ENCODE results near the gene PDCD1LG2.

Gene PDCD1LG2

GRCh38 chr9:5531101-5531882 is 21.0 kb downstream of the PDCD1LG2 start:
- no peak for DNase-seq (ENCODE audit: low read depth)

DNA sequence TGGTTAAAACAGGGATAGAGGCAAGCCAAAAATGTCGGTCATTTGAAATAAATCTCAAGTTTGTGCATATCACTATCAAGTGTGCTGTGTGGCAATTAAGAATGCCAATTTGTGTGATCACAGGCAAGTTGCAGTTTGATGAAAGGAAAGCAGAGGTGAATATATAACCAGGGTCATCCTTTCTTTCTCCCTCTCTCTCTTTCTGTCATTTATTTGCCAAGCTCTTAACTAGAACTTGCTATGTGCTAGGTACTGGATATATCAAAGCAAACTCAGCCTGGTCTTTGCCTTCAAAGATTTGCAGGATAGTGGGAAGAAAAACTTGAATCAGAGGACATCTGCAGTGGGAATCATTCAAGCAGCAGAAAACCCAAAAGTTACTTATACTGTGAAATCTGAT is 22.0 kb downstream of the PDCD1LG2 start:
- DNase-seq (ENCODE audit: low read depth): no peak

- no peak for DNase-seq (ENCODE audit: low read depth)
Measured at GRCh38 chr9:5532790-5533189, 22.5 kb downstream of the PDCD1LG2 start.

DNA sequence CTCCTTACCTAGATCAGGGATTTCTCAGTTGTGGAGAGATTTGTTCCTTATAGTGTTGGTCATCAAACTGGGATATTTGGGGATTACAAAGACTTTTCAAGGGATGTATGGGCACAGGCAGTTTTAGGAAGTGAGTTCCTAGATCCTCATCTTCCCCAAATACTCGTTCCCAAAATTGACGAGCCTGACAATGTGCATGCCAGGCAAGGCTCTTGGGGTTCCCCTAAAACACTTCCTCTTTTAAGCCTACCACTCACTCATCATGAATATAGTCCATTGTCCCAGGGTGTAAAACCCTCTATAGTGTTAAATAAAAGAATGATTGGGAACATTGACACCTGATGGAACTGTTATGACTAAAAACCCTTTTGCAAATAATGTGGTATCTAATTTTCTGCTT is 26.4 kb downstream of the PDCD1LG2 start:
- no peak for DNase-seq (ENCODE audit: low read depth)

DNA sequence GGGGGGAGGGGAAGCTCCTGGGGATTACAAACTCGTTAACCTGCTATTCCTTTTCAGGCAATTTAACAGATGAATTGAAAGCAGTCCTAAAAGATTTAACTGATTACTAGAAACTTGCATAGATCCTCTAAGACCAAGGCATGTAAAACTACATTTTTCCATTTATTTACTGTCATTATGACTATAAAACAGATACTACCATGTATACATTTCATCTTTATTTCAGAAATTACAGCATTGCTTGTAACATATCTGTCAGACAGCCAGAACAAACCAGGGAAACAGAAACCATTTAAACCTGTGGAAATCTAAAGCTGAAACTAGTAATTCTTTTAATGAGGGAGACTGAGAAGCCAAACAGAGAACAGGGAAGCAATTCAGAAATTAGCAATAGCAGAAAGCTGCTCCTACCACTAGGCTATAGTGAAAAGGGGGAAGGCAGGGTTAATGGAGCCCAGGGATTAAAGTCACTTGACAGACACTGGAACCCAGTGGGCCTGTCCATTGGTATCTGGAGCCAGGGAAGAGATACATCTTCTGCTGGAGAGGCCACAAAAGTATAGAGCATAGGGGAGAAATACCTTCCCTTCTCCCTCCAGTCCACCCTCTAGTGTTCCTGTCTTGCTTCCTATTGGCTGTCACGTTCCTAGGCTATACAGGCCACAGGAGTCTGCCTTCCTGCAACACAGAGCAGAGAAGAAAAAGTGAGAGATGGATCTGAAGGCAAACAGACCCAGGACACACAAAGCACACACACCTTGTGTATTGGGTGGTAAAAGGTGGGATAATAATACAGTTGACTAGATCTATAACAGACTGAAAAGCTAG is 33.8 kb downstream of the PDCD1LG2 start:
- DNase-seq (ENCODE audit: low read depth): no peak

DNA sequence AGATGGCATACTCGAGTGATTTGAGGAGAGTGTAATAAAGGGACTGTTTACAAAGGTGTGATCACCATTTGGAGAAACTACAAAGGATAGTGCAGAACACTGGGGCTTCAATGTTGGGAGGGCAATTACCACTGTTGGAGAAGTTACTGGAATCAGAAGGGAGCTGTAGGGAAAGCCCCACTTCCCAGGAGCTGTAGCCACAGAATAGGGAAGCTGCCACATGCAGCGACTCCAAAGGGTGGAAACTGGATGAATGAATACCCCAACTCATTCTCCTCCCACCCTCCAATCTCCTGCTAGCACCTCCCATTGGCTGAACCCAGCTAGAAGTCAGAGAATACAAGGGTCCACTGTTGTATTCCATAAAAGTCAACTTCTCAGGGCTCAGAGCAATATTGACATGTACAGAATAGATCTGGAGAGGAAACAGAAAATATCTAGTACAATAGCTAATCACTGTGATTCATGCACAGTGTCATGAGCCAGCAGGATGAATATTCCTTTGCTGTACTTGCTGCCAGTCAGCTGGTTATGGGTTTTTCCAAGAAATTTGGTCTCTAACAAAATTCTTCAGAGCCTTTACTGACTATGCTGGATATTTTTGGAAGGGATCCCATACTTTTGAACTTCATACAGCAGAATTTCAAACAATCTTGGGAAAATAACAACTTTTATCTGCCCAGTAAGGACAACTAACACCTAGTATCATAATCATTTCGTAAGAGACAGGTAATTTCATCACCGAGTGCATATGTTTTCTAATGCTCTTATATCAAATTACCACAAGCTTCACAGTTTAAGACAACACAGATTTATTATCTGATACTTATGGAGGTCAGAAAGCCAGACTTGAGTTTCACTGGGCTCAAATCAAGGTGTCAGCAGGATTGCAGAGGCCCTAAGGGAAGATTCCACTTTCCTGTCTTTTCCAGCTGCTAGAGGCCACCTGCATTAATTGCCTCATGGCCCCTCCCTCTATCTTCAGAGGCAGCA is 39.6 kb downstream of the PDCD1LG2 start:
- no peak for DNase-seq (ENCODE audit: low read depth)

GRCh38 chr9:5551368-5552150 is 41.2 kb downstream of the PDCD1LG2 start:
- no peak for DNase-seq (ENCODE audit: low read depth)

- no peak for DNase-seq (ENCODE audit: low read depth)
Measured at GRCh38 chr9:5552301-5552700, 42.0 kb downstream of the PDCD1LG2 start.

- DNase-seq (ENCODE audit: low read depth): peak; percentile 78
Measured at GRCh38 chr9:5553211-5553610, 42.9 kb downstream of the PDCD1LG2 start.

- DNase-seq (ENCODE audit: low read depth): no peak
Measured at GRCh38 chr9:5554254-5554653, 43.9 kb downstream of the PDCD1LG2 start.

- DNase-seq (ENCODE audit: low read depth): no peak
Measured at GRCh38 chr9:5556101-5556705, 45.9 kb downstream of the PDCD1LG2 start.

DNA sequence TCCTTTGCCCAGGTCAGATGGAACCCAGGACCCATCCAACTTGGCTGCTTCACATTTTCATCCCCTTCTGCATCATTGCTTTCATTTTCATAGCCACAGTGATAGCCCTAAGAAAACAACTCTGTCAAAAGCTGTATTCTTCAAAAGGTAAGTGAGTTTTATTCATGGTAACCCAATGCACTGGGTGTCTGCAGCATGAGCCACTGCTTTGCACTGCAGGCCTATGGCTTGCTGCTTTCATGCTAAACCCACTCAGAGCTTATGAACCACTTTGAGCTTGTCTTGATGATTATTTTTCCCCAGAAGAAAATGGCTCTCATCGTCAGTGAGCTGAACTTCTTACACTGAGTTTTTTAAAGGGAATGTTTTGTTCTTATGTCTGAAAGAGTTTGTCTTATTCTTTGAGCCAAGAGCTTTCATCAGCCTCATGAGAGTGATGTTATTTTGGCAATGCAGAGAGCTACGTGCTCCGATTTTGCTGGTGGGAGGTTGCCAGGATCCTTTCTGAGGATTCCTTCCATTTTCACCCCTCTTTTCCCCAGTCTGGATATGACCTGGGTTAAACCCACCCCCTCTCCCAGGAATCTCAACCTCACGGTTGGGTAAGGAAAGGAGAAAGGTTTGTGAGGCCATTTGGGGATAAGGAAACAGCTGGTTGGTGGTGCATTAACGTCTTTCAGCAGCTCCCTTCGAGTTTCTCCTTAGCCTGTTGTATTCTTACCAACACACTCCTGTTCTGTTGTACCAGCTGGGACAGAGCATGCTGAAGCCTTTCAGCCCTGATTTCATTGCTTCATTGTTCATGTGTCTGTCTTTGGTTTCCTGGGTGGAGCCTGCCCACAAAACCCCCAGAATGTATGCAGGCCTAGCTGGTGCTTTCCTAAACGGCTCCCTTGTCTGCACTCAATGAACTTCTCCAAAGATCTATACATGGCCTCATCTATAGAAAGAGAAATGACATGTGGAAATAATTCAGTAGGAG is 47.6 kb downstream of the PDCD1LG2 start:
- no peak for DNase-seq (ENCODE audit: low read depth)

GRCh38 chr9:5559659-5560058 is 49.3 kb downstream of the PDCD1LG2 start:
- no peak for DNase-seq (ENCODE audit: low read depth)

DNA sequence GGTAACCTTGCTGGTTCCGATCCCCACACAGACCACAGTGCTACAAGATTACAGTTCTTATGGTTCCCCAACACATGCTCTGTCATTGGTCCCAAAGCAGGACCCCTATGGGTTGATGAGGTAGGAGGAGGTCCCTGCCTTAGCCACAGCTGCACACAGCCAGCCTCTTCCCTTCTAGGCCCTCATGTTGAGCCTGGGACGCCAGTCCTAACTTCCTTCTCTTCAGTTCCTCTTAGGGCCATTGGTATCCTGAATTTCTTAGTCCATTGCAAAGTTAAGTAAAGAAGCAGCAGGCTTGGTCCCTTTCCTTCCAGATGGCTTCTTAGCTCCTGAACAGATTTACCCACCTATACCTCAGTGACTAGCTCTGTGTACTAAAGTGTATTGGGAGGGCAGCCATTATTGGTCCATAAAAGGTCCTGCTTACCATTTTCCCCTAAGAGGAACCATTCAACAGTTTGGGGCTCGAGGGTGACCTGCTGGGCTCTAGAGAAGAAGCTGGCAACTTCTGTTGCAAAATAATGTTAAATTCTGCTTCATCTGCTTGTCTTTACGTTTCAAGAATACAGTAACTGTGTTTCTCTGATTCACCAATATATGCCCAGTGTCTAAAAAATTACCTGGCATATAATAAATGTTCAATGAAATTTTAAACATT is 50.2 kb downstream of the PDCD1LG2 start:
- DNase-seq (ENCODE audit: low read depth): no peak

- no peak for DNase-seq (ENCODE audit: low read depth)
Measured at GRCh38 chr9:5561828-5562488, 51.6 kb downstream of the PDCD1LG2 start.

GRCh38 chr9:5562806-5563416 is 52.6 kb downstream of the PDCD1LG2 start:
- DNase-seq (ENCODE audit: low read depth): no peak

DNA sequence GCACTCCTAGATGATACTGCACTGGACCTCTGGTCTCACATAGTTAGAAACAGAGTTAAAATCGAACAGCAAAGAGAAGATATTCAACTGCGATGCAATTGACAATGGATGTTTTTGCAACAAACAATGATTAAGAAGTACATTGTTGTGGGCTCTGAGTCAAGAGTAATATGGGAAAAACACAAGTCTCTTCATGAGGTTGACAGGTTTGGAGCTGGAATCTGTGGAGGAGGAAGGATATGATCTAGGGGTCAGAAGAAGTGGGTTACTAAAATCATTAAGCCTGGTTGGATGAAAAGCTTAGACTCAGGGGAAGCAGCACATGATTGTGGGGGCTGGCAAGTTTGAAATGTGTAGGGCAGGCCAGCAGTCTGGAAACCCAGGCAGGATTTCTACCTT is 53.1 kb downstream of the PDCD1LG2 start:
- no peak for DNase-seq (ENCODE audit: low read depth)

DNA sequence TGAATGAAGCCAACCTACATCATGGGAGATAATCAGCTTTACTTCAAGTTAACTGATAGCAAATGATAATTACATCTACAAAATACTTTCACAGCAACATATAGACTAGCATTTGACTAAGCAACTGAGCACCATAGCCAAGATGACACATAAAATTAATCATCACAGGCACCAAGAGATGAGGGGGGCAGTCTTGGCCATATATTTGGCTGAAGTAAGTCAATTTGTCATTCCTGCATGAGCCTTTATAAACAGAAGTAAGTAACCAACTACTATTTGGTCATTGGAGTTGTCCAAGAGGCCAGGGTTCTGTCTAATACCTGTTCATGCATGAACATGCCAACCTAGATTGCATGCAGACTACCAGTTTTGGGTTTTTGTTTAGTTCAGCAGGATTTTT is 53.6 kb downstream of the PDCD1LG2 start:
- no peak for DNase-seq (ENCODE audit: low read depth)
